Caki2 (cell line): Measurements from ENCODE around the gene CDC7. TPM values are rescaled to one million over a fixed set of nuclear protein-coding genes. Genes with fewer than 3 reads are reported as not detected.
A peak's percentile ranks its signal among the peaks of the same experiment; 100 is the strongest.
"Not testable (repeated sequence)": the region's sequence is repeated elsewhere in the genome, so short reads cannot be mapped to it uniquely, and the experiment has no call there.

ENCODE experiments used
- DNase-seq: peaks from one replicate; pipeline ENCODE4 v3.0.0-alpha.2; 2015; ENCODE audit warnings: low read depth
- in situ Hi-C: cut with HindIII; loops from 2 replicates; pipeline ENCODE4 v1.10.0; 2016; ENCODE audit warnings: low sequenced_read_pairs, low pct_unique_long_range_greater_than_20kb, mixed read lengths
- total RNA-seq: library from RNA; depleted of rRNA; stranded (reverse); fragments of >200 nt; shearing (Covaris generic); gene quantifications from 2 replicates; pipeline ENCODE4 v1.2.3, GENCODE V29; 2014; ENCODE audit warnings: low replicate concordance; rRNA removed

CDC7 gene
- 3.5 and 8.4 TPM in 2 replicates for total RNA-seq

GRCh38 chr1:91500756-91501522 lies at the start of gene CDC7:
Gene CDC7 (plus strand): TSS chr1:91500851. CDS start chr1:91501717, 866 bp downstream.
- in situ Hi-C loops, result no loop called here
- DNase-seq, result peak; percentile 91

DNA sequence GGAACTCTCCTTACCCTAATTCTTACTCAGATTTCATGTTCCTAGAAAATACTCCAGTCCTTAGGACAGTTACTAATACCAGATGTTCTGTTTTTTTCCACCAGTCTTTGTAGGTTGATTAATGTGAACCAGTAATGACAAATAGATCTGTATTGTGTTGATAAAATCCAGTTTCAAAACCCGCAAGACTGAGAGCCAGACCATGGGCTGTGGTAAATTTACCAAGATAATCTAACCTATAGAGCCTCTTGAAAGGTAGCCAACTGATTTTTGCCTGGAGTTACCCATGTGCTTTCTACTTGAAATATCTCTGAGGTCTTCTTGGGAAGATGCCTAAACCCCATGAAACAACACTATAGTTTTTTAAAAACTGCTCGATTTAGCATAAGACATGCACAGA lies 46.5 kb upstream of the CDC7 start:
- in situ Hi-C loops, result no loop called here
- no peak for DNase-seq

GRCh38 chr1:91455334-91455733 lies 45.3 kb upstream of the CDC7 start:
- in situ Hi-C loops, result no loop called here
- no peak for DNase-seq

- in situ Hi-C loops, result no loop called here
Observed at GRCh38 chr1:91455896-91456295, 44.8 kb upstream of the CDC7 start.

DNA sequence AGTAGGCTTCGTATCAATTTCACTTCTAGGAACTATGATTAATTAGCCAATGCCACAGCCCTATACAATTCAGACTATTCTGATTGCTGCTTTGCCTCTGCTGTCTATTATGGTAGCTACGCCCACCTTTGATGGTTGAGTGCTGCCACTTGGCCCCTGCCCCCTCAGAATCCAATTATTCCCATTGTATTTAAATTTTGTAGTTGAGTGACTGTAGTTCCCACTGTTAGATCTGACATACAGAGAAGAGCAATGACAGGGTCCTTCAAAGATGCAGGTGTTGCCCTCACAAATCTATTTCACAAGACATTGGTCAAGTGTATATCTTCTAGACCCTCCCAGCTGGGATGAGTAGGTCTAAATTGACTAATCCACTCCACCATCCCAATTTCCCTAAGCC lies 35.3 kb upstream of the CDC7 start:
- in situ Hi-C loops, DNase-seq: not testable (repeated sequence)

More at GRCh38 chr1:91455896-91456295, 44.8 kb upstream of the CDC7 start:
- DNase-seq, result no peak

DNA sequence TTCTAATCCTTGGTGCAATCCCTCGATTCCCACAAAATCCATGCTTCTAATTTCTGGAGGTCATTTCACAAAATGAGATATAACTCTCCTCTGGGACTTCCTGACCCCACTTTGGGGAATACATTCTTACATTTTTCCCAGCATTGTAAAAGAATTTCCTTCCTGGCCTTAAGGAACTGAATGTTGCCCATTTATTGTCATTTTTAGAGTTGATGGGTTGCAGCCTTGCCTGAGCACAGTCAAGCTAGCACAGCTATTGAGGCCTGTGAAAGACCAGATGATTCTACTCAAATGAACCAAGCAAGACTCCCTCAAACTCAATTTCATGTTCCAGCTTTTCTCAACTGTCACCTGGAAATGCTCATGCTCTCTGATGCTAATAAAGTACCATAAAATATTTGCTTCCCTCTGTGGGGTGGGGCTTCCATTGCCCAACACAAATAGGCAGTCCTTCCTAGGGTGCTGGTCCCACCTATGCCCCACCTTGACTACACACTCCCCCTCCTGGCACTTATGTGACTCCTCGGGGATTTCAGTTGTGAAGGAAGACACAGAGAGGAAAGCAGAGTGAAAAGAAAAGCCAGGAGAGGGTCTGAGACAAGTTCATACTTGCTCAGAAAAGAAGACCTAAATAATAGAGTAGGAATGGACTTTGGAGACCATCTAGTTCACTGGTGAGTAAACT lies 24.0 kb upstream of the CDC7 start:
- no peak for DNase-seq
- in situ Hi-C loops, result no loop called here

DNA sequence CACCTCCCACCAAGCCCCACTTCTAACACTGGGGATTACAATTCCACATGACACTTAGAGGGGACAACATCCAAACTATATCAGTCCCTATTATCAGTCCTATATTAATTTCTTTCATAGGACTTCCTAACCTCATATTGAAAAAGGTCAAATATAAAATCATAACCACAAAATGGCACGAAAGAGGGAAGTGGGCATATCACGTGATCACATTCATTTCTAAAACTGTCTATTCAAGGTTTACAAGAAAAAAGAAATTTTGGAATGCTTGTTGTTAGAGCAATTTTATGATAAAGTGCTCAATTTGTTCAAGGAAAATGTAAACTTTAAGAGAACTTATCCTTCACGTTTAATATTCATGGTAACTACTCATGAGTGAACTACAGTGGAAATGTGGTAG lies 13.2 kb upstream of the CDC7 start:
- in situ Hi-C loops, result no loop called here
- no peak for DNase-seq

- no peak for DNase-seq
- in situ Hi-C loops, result no loop called here
Observed at GRCh38 chr1:91490501-91490900, 10.2 kb upstream of the CDC7 start.

- in situ Hi-C loops, result no loop called here
- DNase-seq, result no peak
Observed at GRCh38 chr1:91498035-91498434, 2.6 kb upstream of the CDC7 start.

DNA sequence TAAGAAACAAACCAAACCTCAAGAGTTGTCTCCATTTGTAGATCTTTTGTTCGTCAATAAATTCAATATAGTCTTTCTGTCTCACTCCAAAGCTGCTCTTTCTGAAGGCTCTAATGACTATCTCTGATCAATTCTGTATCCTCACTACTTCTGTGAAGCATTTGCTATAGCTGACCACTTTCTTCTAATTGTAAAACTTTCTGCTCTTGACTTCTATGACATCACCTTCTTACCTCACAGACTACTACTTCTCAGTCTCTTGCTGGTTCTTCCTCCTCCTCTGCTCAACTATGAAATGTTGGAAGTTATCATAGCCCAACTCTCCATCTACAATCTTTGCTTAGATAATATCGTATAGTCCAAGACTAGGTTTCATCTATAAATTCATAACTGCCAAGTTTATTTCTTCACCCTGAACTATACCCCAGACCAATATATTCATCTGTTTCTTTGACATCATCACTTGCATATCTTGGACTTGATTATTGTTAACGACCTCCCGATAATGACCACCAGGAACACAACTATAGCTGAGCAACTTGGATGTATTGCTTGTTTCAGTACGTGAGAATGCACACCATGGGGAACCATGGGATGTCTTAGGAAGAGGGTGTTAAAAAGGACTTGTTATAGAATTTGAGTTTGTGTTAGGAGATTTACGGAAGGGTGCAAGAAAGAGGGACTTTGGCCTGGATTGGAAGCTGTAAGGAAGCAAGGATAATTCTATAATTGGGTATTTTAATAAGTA lies 2.0 kb upstream of the CDC7 start:
- in situ Hi-C loops, result no loop called here

DNA sequence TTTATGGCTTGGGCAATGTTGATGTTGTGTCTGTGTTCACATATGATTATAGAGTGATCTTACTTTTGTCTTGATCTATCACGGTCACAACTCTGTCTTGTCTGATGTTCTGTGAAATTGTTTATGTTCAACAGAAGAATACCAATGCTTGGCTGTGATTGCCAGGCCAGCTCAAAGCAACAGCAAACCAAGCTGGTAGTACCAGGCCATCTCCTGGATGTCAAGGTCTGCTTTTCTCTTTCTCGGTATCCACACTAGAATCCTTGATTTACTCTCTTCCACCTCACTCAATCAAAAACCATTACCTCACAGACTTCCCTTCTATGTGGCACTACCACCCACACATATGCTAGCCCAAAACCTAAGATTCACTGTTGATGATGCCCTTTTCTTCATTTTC lies 1.3 kb upstream of the CDC7 start:
- no peak for DNase-seq
- in situ Hi-C loops, result no loop called here

More for the DNA sequence above, 2.0 kb upstream of the CDC7 start:
- no peak for DNase-seq

GRCh38 chr1:91499904-91500755 lies 521 bp upstream of the CDC7 start:
- no peak for DNase-seq
- in situ Hi-C loops, result no loop called here

GRCh38 chr1:91501523-91501851 lies 836 bp downstream of the CDC7 start:
- in situ Hi-C loops, result no loop called here
- DNase-seq, result no peak

GRCh38 chr1:91501971-91502671 lies 1.5 kb downstream of the CDC7 start:
- in situ Hi-C loops, result no loop called here
- DNase-seq, result no peak

DNA sequence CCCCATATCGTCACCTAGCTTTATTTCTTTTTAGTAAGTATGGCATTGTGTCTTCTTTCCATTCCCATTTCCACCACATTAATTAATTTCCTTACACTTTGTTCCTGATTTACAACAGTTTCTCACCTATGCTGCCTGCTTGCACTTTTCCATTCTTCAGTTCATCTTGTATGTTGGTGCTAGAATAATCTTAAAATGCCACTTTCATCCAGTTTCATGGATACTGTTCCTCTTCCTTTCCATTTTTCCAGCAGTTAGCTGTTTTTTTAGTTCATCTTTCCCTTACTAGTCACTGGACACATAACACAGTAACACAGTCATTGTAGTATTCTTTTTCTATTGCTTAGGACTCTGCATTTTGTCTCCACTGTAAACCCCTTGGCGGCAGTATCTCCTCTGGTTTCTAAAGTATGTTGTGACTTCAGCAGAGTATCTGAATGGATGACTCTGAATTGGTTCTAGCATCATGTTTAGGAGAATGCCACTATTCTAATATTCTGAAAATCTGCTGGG lies 2.1 kb downstream of the CDC7 start:
- in situ Hi-C loops, result no loop called here
- peak; percentile 19 for DNase-seq

DNA sequence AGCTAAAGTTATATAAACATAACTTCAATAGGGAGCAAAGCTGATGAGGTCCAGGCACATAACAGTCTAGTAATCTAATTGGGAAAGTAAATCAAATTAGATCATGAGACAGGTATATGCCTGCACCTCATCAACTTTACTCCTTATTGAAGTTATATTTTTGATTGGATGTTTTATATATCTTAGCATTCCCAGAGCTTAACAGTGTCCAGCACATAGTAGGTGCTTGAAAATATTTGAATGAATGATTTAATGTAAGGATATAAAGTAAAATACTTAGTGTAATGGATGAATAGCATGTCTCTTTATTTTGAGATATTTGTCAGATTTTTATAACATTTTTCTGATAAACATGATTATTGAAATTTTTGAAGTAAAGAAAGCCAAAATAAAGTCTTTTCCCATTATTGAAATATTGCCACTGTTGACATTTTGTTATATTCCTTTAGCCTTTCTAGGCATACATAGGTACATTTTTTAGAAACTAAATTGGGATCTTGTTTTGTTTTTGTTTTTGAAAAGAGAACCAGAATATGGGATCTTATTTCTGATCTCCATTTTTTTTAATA lies 2.8 kb downstream of the CDC7 start:
- in situ Hi-C loops, result no loop called here
- no peak for DNase-seq

- DNase-seq, result no peak
- in situ Hi-C loops, result no loop called here
Observed at GRCh38 chr1:91503975-91504530, 3.4 kb downstream of the CDC7 start.
